ENCODE data around the gene ZNF365. TPM values are rescaled to one million over a fixed set of nuclear protein-coding genes. Genes with fewer than 3 reads are reported as not detected.

Gene ZNF365, protein sequence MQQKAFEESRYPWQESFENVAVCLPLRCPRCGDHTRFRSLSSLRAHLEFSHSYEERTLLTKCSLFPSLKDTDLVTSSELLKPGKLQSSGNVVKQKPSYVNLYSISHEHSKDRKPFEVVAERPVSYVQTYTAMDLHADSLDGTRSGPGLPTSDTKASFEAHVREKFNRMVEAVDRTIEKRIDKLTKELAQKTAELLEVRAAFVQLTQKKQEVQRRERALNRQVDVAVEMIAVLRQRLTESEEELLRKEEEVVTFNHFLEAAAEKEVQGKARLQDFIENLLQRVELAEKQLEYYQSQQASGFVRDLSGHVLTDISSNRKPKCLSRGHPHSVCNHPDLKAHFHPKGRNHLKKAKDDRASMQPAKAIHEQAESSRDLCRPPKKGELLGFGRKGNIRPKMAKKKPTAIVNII
- total RNA-seq, result 1.5 TPM

DNA sequence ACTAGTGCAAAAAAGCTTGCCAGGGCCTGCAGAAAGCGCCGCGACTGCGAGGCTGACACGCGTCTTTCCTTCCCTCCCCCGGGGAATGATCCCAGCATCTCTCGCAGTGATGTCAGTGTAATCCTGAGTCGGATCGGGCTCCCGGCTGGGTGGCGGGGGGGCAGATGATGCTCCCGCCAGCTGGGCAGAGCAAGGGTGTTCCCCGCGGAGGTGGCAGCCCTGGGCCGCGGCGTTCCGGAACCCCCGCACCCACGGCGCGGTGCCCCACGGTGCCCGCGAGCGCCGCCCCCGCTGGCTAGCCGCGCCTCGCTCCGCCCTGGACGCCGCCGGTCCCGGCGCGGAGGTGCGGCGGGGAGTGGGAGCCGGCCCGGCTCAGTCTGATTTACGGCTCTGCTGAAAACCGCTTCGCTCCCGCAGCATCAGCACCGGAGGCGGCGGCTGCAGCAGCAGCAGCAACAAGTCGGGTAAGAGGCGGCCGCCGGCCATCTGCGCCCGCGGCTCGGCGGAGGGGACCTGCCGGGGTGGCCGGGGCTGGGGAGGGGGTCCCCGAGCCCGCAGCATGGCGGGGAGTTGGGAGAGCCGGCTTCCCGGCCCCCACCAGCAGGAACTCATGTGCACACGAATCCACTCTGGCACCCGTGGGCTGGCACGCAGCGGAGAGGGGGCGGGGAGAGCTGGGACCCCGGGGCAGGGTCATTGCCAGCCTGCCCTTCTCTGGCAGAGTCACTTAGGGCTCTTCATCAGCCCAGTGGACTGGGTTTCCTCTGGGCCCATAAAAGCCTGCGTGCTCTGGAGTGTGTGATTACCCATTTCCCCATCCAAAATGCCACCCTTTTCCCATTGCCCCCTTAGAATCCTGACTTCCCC lies at the start of gene ZNF365:
Gene ZNF365 (plus strand): TSS at position 375 of the 867 bp plus-strand sequence. CDS start 1,825 bp downstream, outside the sequence.
- Histone ChIP-seq H3K4me1 (ENCODE audit: insufficient read depth, low read length) (peaks cover 11% of the 10 kb centered on the region), H3K27me3 (ENCODE audit: insufficient read depth, low read length) (peaks cover 40% of the 10 kb centered on the region), H3K4me3 (ENCODE audit: low read length) (peak within 1 kb of the TSS; percentile 29), H3K9me3 (ENCODE audit: low read depth, low read length) (no peaks in the 10 kb centered on the region)

DNA sequence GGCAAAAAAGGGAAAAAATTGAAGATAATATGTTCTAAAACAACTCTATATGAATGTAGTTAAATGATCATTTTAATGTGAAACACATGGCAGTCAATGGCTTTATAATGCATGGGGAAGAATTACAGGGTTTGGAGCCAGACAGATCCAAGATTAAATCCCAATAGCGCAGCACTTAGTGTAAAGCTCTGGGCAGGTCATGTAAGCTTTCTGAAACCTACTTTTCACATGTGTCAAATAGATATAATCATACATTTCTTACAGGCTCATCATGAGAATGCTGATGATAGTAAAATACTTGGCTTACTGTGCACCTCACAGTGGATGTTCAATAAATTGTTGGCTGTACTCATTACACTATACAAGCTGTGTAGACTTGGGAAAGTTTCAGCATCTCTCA lies 48.0 kb upstream of the ZNF365 start:
- H3K27me3 ChIP-seq (ENCODE audit: insufficient read depth, low read length), result peaks cover 3% of the 10 kb centered on the region
- H3K4me3 ChIP-seq (ENCODE audit: low read length), result no peak overlapping the region
- H3K9me3 ChIP-seq (ENCODE audit: low read depth, low read length), result no peaks in the 10 kb centered on the region
- H3K4me1 ChIP-seq (ENCODE audit: insufficient read depth, low read length), result no peaks in the 10 kb centered on the region

DNA sequence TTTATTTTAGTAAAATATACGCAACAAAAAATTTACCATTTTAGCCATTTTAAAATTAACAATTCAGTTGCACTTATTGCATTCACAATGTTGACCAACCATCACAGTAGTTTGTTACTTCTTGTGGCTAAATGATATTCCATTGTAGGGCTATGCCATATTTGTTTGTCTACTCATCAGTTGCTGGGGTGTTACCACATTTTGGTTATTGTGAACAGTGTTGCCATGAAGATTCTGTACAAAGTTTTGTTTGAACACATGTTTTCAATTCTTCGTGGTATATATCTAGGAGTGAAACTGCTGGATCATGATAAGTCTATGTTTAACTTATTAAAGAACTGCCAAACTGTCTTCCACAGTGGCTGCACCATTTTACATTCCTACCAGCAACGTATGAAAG lies 46.3 kb upstream of the ZNF365 start:
- Histone ChIP-seq H3K27me3 (ENCODE audit: insufficient read depth, low read length) (peaks cover 3% of the 10 kb centered on the region), H3K4me3 (ENCODE audit: low read length) (no peak overlapping the region), H3K4me1 (ENCODE audit: insufficient read depth, low read length) (no peaks in the 10 kb centered on the region), H3K9me3 (ENCODE audit: low read depth, low read length) (peaks cover 7% of the 10 kb centered on the region)

DNA sequence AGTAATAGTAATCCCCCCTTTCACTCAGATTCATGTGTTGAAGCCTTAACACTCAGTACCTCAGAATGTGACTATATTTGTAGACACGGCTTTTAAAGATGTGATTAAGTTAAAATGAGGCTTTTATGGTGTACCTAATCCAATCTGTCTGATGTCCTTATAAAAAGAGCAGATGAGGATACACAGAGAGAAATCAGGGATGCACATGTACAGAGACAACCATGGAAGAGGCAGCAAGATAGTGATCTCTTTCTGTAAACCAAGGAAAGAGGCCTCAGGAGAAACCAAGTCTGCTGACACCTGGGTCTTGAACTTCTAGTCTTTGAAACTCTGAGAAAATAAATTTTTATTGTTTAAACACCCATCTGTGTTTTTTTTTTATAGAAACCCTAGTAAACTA lies 44.0 kb upstream of the ZNF365 start:
- H3K4me1 ChIP-seq (ENCODE audit: insufficient read depth, low read length), result no peaks in the 10 kb centered on the region
- H3K27me3 ChIP-seq (ENCODE audit: insufficient read depth, low read length), result peaks cover 3% of the 10 kb centered on the region
- no peak overlapping the region for H3K4me3 ChIP-seq (ENCODE audit: low read length)
- peaks cover 8% of the 10 kb centered on the region for H3K9me3 ChIP-seq (ENCODE audit: low read depth, low read length)

DNA sequence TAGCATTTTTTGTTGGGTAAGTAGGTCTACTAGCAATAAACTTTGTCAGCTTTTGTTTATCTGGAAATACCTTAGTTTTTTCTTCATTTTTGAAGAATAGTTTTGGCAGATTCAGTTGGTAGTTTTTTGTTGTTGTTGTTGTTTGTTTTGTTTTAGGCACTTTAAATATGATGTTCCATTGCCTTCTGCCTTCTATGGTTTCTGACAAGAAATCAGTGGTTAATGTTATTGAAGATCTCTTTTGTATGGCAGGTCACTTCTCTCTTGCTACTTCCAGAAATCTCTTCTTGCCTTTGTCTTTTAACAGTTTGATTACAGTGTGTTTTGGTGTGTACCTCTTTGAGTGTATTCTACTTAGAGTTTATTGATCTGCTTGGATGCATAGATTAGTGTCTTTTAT lies 41.8 kb upstream of the ZNF365 start:
- Histone ChIP-seq H3K4me3 (ENCODE audit: low read length) (no peak overlapping the region), H3K4me1 (ENCODE audit: insufficient read depth, low read length) (no peaks in the 10 kb centered on the region), H3K9me3 (ENCODE audit: low read depth, low read length) (peaks cover 8% of the 10 kb centered on the region), H3K27me3 (ENCODE audit: insufficient read depth, low read length) (peaks cover 3% of the 10 kb centered on the region)

DNA sequence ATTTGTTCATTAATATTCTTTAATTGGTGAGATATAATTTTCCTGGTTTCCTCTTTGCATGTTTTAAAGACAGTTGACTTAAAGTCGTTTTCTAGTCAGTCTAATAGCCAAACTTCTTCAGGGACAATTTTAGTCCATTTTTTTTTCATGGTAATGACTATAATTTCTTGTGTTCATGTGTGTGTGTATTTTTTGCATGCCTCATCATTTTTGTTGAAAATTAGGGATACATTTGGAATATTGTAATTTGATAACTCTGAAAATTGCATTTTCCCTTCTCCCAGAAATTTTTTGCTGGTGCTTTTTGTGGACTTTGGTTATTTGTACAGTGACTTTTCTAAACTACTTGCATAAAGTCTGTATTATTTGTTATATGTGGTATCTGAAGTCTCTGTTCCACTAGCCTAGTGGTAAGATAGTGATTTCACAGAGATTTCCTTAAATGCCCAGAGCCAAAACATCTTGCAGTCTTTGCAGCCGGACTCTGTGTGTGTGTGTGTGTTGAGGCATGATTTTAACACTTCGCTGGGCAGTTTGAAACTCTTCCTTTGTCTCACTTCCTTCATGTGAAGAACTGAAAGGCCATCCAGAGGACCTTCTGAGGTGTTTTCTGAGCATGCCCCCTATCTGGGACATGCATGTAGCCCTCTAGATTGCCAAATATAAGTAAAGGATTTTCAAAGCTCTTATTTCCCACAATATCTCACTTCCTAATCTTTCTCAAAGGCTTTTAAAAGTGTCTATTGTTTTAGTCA lies 40.9 kb upstream of the ZNF365 start:
- Histone ChIP-seq H3K4me3 (ENCODE audit: low read length) (no peak overlapping the region), H3K4me1 (ENCODE audit: insufficient read depth, low read length) (no peaks in the 10 kb centered on the region), H3K27me3 (ENCODE audit: insufficient read depth, low read length) (peaks cover 3% of the 10 kb centered on the region), H3K9me3 (ENCODE audit: low read depth, low read length) (peaks cover 8% of the 10 kb centered on the region)

DNA sequence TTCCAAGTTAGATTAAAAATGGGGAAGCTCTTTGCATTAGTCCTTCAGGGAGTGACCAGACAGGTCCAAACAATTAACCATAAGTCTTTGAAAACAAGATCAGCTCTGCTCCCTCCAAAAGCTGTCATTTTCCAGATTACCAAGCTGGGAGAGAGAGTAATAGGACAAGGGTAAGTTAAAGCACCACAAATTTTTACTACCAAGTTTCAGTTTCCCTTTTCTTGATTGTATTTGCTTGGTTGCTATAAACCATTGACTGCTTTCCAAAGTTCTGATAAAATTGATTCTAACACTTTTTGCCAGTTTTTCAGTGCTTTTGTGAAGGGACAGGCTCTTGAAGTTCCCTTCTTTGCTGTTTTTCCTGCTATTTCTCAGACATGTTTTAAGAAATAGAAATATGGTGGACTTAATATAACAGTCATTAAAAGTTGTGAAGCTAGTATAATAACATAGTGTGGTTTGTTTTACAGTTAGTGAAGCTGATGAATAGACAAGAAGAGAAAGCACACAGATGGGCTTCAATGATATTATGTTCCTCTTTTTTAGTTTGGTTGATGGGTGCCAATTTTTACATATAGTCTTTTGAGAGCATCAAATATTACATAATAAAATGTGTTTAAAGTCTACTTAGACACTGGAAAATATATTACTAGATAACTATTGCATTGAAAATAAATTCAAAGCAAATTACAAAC lies 40.0 kb upstream of the ZNF365 start:
- Histone ChIP-seq H3K27me3 (ENCODE audit: insufficient read depth, low read length) (peaks cover 3% of the 10 kb centered on the region), H3K9me3 (ENCODE audit: low read depth, low read length) (peaks cover 8% of the 10 kb centered on the region), H3K4me1 (ENCODE audit: insufficient read depth, low read length) (no peaks in the 10 kb centered on the region), H3K4me3 (ENCODE audit: low read length) (no peak overlapping the region)

DNA sequence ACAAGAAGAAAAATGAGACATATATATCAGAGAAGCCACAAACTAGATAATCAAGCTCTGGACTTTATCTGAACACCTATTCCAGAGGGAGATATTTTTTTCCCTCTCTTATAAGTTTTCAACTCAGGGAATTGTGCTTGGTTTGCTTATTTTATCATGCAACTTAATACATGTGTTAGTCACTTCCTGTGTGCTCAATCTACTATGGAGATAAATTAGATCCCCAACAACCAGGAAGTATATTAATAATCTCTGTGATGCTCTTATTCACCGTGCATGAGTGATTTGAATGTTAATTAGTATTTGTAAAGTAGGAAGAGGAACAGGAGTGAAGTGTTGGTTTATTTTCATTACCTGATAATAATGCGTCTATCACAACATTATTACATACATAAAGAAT lies 38.8 kb upstream of the ZNF365 start:
- Histone ChIP-seq H3K27me3 (ENCODE audit: insufficient read depth, low read length) (peaks cover under 1% of the 10 kb centered on the region), H3K4me3 (ENCODE audit: low read length) (no peak overlapping the region), H3K4me1 (ENCODE audit: insufficient read depth, low read length) (no peaks in the 10 kb centered on the region), H3K9me3 (ENCODE audit: low read depth, low read length) (peaks cover 8% of the 10 kb centered on the region)

DNA sequence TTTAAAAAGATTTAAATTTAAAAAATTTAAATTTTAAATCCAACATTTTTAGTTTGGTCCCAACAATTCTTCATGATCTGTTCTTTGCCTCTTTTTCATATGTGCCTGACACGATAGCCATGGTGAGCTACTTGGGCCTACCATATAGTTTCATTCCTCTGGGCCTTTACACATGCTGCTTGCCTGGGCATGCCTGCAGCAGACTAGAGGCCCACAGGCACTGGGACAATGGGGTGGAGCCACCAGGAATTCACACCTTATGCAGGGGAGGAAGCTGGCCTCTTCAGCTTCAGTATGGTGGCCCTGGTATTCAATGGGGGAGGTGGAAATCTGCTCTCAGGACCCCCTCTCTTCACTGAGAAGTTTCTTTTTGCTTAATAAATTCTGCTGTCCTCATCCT lies 37.8 kb upstream of the ZNF365 start:
- Histone ChIP-seq H3K9me3 (ENCODE audit: low read depth, low read length) (peaks cover 14% of the 10 kb centered on the region), H3K4me3 (ENCODE audit: low read length) (no peak overlapping the region), H3K27me3 (ENCODE audit: insufficient read depth, low read length) (no peaks in the 10 kb centered on the region), H3K4me1 (ENCODE audit: insufficient read depth, low read length) (no peaks in the 10 kb centered on the region)

DNA sequence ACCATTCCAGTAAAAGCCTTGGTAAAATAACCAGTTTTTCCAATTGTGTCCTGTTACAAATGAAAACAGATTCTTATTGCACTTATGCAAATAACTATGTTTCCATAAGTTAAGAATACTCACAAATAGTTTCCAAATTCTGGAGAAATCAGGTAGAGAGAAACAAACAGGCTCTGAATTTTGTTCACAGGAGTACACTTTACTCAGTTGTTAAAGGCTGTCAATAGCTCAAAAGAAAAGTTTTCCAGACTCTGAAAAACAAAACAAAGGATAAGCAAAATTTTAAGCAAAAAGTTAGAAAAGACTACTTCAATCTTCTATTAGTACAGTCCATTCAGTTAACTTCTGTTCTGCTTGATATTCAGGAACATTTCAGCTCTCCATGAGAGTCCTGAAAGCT lies 32.8 kb upstream of the ZNF365 start:
- Histone ChIP-seq H3K4me1 (ENCODE audit: insufficient read depth, low read length) (no peaks in the 10 kb centered on the region), H3K9me3 (ENCODE audit: low read depth, low read length) (peaks cover 26% of the 10 kb centered on the region), H3K4me3 (ENCODE audit: low read length) (no peak overlapping the region), H3K27me3 (ENCODE audit: insufficient read depth, low read length) (no peaks in the 10 kb centered on the region)

DNA sequence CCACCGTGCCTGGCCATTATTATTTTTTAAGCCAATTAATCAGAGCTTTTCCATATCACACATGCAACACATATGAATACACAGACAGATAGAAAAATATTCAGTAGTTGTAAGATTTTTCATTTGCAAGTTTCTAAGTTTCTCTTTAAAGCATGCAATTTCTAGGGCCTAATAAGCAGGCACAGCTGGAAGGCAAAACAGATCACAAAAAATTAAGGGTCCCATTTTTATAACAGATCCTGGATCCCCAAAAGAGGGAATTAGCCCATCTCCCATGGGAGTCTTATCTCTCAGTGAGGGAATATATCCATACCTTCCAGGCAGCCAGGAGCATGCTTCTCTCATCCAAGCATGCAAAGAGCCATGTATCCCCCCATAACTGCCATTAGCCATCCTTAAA lies 31.2 kb upstream of the ZNF365 start:
- Histone ChIP-seq H3K27me3 (ENCODE audit: insufficient read depth, low read length) (no peaks in the 10 kb centered on the region), H3K9me3 (ENCODE audit: low read depth, low read length) (peaks cover 36% of the 10 kb centered on the region), H3K4me3 (ENCODE audit: low read length) (no peak overlapping the region), H3K4me1 (ENCODE audit: insufficient read depth, low read length) (no peaks in the 10 kb centered on the region)

DNA sequence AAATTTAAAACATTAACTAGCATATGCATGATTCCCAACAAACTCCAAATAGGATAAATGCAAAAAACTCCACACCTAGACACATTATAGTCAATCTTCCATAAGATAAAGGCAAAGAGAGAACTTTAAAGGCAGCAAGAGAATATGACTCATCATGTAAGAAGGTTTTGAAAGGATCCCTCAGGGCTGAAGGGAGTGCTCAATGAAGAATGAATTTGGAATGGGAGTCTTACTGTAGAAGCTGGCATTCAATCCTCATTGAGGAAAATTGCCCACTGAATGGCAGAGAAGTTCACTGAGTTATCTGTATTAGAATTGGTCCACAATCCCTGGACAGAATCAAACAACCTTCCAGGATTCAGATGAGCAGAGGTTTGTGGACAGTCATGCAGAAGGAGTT lies 26.1 kb upstream of the ZNF365 start:
- Histone ChIP-seq H3K27me3 (ENCODE audit: insufficient read depth, low read length) (no peaks in the 10 kb centered on the region), H3K4me1 (ENCODE audit: insufficient read depth, low read length) (no peaks in the 10 kb centered on the region), H3K4me3 (ENCODE audit: low read length) (no peak overlapping the region), H3K9me3 (ENCODE audit: low read depth, low read length) (peaks cover 26% of the 10 kb centered on the region)

DNA sequence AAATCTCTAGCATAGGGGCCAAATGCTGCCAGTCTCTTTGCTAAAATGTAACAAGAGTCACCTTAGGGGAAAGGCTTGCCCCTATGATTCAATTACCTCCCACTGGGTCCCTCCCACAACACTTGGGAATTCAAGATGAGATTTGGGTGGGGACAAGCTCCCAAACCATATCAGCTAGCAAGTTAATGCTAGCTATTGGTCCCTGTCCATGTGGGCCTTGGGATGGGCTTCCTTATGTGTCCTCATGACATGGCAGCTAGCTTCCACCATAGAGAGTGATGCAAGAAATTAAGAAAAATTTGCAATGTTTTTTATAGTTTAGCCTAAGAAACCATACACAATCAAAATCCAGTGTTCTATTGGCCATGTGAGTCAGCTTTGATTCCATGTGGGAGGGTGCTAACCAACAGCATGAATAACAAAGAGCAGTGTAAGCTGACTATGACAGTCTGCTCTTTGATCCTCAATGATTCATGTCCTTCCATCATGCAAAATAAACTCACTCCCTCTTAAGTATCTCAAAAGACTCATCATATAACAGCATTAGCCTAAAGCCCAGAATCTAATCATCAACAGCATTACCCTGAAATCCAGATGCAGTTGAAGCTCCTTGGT lies 21.7 kb upstream of the ZNF365 start:
- H3K9me3 ChIP-seq (ENCODE audit: low read depth, low read length), result peaks cover 10% of the 10 kb centered on the region
- H3K4me3 ChIP-seq (ENCODE audit: low read length), result no peak overlapping the region
- no peaks in the 10 kb centered on the region for H3K27me3 ChIP-seq (ENCODE audit: insufficient read depth, low read length)
- no peaks in the 10 kb centered on the region for H3K4me1 ChIP-seq (ENCODE audit: insufficient read depth, low read length)

DNA sequence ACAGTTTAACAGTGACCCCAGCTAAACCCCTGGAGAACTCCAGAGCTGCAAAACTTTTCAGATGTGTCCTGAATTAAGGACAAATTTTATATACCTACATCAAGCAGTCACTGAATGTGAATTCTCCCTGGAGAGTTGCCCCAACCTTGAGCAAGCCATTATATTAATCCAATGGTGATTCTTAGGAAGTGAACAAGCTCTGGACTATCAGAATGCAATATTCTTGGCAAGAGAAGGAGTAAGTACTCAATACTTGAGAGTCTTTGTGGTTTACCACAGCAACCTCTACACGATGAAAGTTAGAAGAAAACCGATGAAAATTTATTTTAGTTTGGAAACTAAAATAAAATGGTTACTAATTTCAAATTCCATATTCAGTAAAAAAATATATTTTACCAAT lies 19.3 kb upstream of the ZNF365 start:
- Histone ChIP-seq H3K27me3 (ENCODE audit: insufficient read depth, low read length) (no peaks in the 10 kb centered on the region), H3K9me3 (ENCODE audit: low read depth, low read length) (no peaks in the 10 kb centered on the region), H3K4me3 (ENCODE audit: low read length) (no peak overlapping the region), H3K4me1 (ENCODE audit: insufficient read depth, low read length) (no peaks in the 10 kb centered on the region)
